H1 (cell line): ENCODE data around the gene ARHGEF25. TPM values are rescaled to one million over a fixed set of nuclear protein-coding genes. Genes with fewer than 3 reads are reported as not detected.

Experiments
- CHD7 ChIP-seq: fragments of 300-600 bp; sonication (generic); IDR thresholded peaks from 2 replicates; pipeline ENCODE4 v1.7.1; 2012; ENCODE audit warnings: low read length, moderate library complexity, mild to moderate bottlenecking, inconsistent platforms; ENCODE audit not compliant: insufficient replicate concordance
- CTBP2 ChIP-seq: IDR thresholded peaks from 2 replicates; pipeline ENCODE4 v1.7.0; 2011; ENCODE audit warnings: borderline replicate concordance, mild to moderate bottlenecking, moderate library complexity, mixed read lengths, low read length; ENCODE audit not compliant: insufficient read depth, insufficient read length
- EP300 ChIP-seq, 2 experiments: IDR thresholded peaks; 1 replicate in 1 of 2; 2 replicates in 1 of 2; pipeline ENCODE4 v1.6.1; 2011 to 2012; ENCODE audit warnings: low read depth in 2 of 2, low read length in 2 of 2, mild to moderate bottlenecking in 2 of 2, borderline replicate concordance in 1 of 2, inconsistent platforms in 1 of 2, moderate library complexity in 1 of 2
- SAP30 ChIP-seq: fragments of 300-600 bp; sonication (generic); IDR thresholded peaks from 2 replicates; pipeline ENCODE4 v1.7.1; 2012; ENCODE audit warnings: low read length, moderate library complexity, mild to moderate bottlenecking, inconsistent platforms; ENCODE audit not compliant: insufficient read depth, insufficient replicate concordance
- SP2 ChIP-seq: IDR thresholded peaks from 2 replicates; pipeline ENCODE4 v1.6.1; 2012; ENCODE audit warnings: mild to moderate bottlenecking, low read length, inconsistent platforms
- polyA plus RNA-seq, 7 experiments: library from polyadenylated mRNA; depleted of rRNA in 3 of 7; stranded (reverse) in 5 of 7; unstranded in 2 of 7; fragments of >200 nt in 5 of 7; fragments of 200-250 nt in 2 of 7; gene quantifications; 1 replicate in 5 of 7; 2 replicates in 1 of 7; 4 replicates in 1 of 7; pipeline versions ENCODE4 v1.2.1 to v1.2.3, GENCODE V29; 2011 to 2013; ENCODE audit warnings: missing spikeins in 2 of 7, mixed read lengths in 2 of 7
- total RNA-seq: library from RNA; stranded (reverse); fragmentation: NEBNext Ultra II Directional; extraction: Animal tissue kit (Norgen Biotek cat#: 25700); gene quantifications from 2 replicates; pipeline ENCODE4 v1.2.1, GENCODE V29; 2021

The ARHGEF25 gene
- total and polyA plus RNA-seq, 2 of the 8 experiments (the other 6 are each of a cell fraction or from before 2014, with no cell fraction given): 5.9 to 8.8 TPM

- TF ChIP-seq CHD7 (no peak), SP2 (no peak), EP300 (IDR thresholded peaks at IDR 0.05; ENCODE audit: borderline replicate concordance in 1 of 2, low read depth in 2 of 2, low read length in 2 of 2) (no peak), CTBP2 (no peak), SAP30 (no peak)
Observed at GRCh38 chr12:57624441-57625220, 13.4 kb downstream of the ARHGEF25 start (continued).
